Large intestine (tissue), 3 donors: ENCODE data around the gene BICD1. TPM values are rescaled to one million over a fixed set of nuclear protein-coding genes. Genes with fewer than 3 reads are reported as not detected.
"Not testable (repeated sequence)": the region's sequence is repeated elsewhere in the genome, so short reads cannot be mapped to it uniquely, and the experiment has no call there.

Experiments
- DNase-seq, 2 donors: peaks; one replicate each; pipeline versions ENCODE4 v3.0.0 to v3.0.0-alpha.2; 2013
- H3K27ac ChIP-seq: one replicate; pipeline ENCODE4 v1.5.1; 2013; ENCODE audit warnings: low read length
- H3K27me3 ChIP-seq: 2 replicates; pipeline ENCODE4 v1.6.1; 2013; ENCODE audit warnings: low read length; ENCODE audit not compliant: control insufficient read depth, insufficient read depth
- H3K36me3 ChIP-seq: 2 replicates; pipeline ENCODE4 v1.6.1; 2013; ENCODE audit warnings: low read length; ENCODE audit not compliant: control insufficient read depth, insufficient read depth
- H3K4me1 ChIP-seq: one replicate; pipeline ENCODE4 v1.6.1; 2013; ENCODE audit warnings: low read length; ENCODE audit not compliant: control insufficient read depth, insufficient read depth
- H3K4me3 ChIP-seq: one replicate; pipeline ENCODE4 v1.5.1; 2013; ENCODE audit warnings: low read length
- H3K9me3 ChIP-seq: one replicate; pipeline ENCODE4 v1.6.1; 2013; ENCODE audit warnings: mild to moderate bottlenecking, low read depth, low read length, moderate library complexity; ENCODE audit not compliant: control insufficient read depth
- whole genome bisulfite sequencing: methylation state at CpG from one replicate; pipeline ENCODE4 v1.1.5; 2013; ENCODE audit warnings: low lambda C conversion rate; ENCODE audit not compliant: insufficient coverage; 5-methylcytosine and 5-hydroxymethylcytosine counted together
- polyA plus RNA-seq: library from polyadenylated mRNA; unstranded; fragments of 120-200 nt; gene quantifications from one replicate; pipeline ENCODE4 v1.2.1, GENCODE V29; 2013

BICD1 gene
- polyA plus RNA-seq, 1 donor = 15.4 TPM

GRCh38 chr12:32208355-32208754 lies 101.7 kb downstream of the BICD1 start:
- DNase-seq = no peak
- H3K9me3 ChIP-seq = no peaks in the 10 kb centered on the region
- H3K27me3 ChIP-seq = no peaks in the 10 kb centered on the region
- H3K4me1 ChIP-seq = no peaks in the 10 kb centered on the region
- 67% methylated on average over 1 of the region's 2 CpGs for WGBS
- H3K36me3 ChIP-seq = no peaks in the 10 kb centered on the region
- H3K4me3 ChIP-seq = no peak overlapping the region
- no peak overlapping the region for H3K27ac ChIP-seq

- Histone ChIP-seq H3K4me3 (no peak overlapping the region), H3K27ac (no peak overlapping the region), H3K27me3 (no peaks in the 10 kb centered on the region), H3K4me1 (no peaks in the 10 kb centered on the region), H3K36me3 (no peaks in the 10 kb centered on the region), H3K9me3 (no peaks in the 10 kb centered on the region)
- 100% methylated on average over 2 of the region's 2 CpGs for WGBS
- no peak for DNase-seq
Measured at GRCh38 chr12:32211066-32211899, 104.6 kb downstream of the BICD1 start.

- Histone ChIP-seq H3K9me3 (no peaks in the 10 kb centered on the region), H3K4me3 (no peak overlapping the region), H3K36me3 (peaks cover 3% of the 10 kb centered on the region), H3K4me1 (no peaks in the 10 kb centered on the region), H3K27ac (no peak overlapping the region), H3K27me3 (no peaks in the 10 kb centered on the region)
- DNase-seq = no peak
- WGBS = 83% methylated on average over 1 of the region's 2 CpGs
Measured at GRCh38 chr12:32211900-32212156, 105.2 kb downstream of the BICD1 start.

- Histone ChIP-seq H3K4me3 (no peak overlapping the region), H3K27me3 (no peaks in the 10 kb centered on the region), H3K9me3 (no peaks in the 10 kb centered on the region), H3K4me1 (no peaks in the 10 kb centered on the region), H3K27ac (no peak overlapping the region), H3K36me3 (peaks cover 12% of the 10 kb centered on the region)
- DNase-seq = no peak
- 83% methylated on average over 1 of the region's 5 CpGs for WGBS
Measured at GRCh38 chr12:32214723-32215122, 108.1 kb downstream of the BICD1 start.

- Histone ChIP-seq H3K36me3 (peaks cover 12% of the 10 kb centered on the region), H3K9me3 (no peaks in the 10 kb centered on the region), H3K27me3 (no peaks in the 10 kb centered on the region), H3K27ac (no peak overlapping the region), H3K4me1 (no peaks in the 10 kb centered on the region), H3K4me3 (no peak overlapping the region)
- no peak for DNase-seq
- WGBS = 100% methylated on average over 2 of the region's 10 CpGs
Measured at GRCh38 chr12:32217354-32218310, 111.0 kb downstream of the BICD1 start.

- Histone ChIP-seq H3K4me1 (no peaks in the 10 kb centered on the region), H3K36me3 (no peaks in the 10 kb centered on the region), H3K4me3 (no peak overlapping the region), H3K27ac (no peak overlapping the region), H3K9me3 (no peaks in the 10 kb centered on the region), H3K27me3 (no peaks in the 10 kb centered on the region)
- DNase-seq = no peak
- no CpG with 5 or more reads among the region's 1 CpG for WGBS
Measured at GRCh38 chr12:32223941-32224340, 117.3 kb downstream of the BICD1 start.

GRCh38 chr12:32226768-32227167 lies 120.1 kb downstream of the BICD1 start:
- no peak overlapping the region for H3K27ac ChIP-seq
- H3K9me3 ChIP-seq = no peaks in the 10 kb centered on the region
- no CpG with 5 or more reads among the region's 5 CpGs for WGBS

GRCh38 chr12:32229971-32230612 lies 123.4 kb downstream of the BICD1 start:
- WGBS = 100% methylated on average over 2 of the region's 4 CpGs
- Histone ChIP-seq H3K4me1 (no peaks in the 10 kb centered on the region), H3K27ac (no peak overlapping the region), H3K36me3 (no peaks in the 10 kb centered on the region), H3K9me3 (no peaks in the 10 kb centered on the region), H3K27me3 (no peaks in the 10 kb centered on the region), H3K4me3 (no peak overlapping the region)
- no peak for DNase-seq

More at GRCh38 chr12:32226768-32227167, 120.1 kb downstream of the BICD1 start:
- Histone ChIP-seq H3K4me1 (no peaks in the 10 kb centered on the region), H3K27me3 (no peaks in the 10 kb centered on the region), H3K36me3 (no peaks in the 10 kb centered on the region), H3K4me3 (no peak overlapping the region)
- DNase-seq = no peak

GRCh38 chr12:32230613-32230993 lies 124.0 kb downstream of the BICD1 start:
- no peak for DNase-seq
- Histone ChIP-seq H3K9me3 (no peaks in the 10 kb centered on the region), H3K36me3 (no peaks in the 10 kb centered on the region), H3K27me3 (no peaks in the 10 kb centered on the region), H3K4me3 (no peak overlapping the region), H3K4me1 (no peaks in the 10 kb centered on the region), H3K27ac (no peak overlapping the region)
- no CpG with 5 or more reads among the region's 3 CpGs for WGBS

GRCh38 chr12:32231361-32231760 lies 124.7 kb downstream of the BICD1 start:
- H3K4me1 ChIP-seq = not testable (repeated sequence)
- no CpG with 5 or more reads among the region's 2 CpGs for WGBS

More at GRCh38 chr12:32231361-32231760, 124.7 kb downstream of the BICD1 start:
- H3K4me3 ChIP-seq, H3K27me3 ChIP-seq, DNase-seq, H3K27ac ChIP-seq, H3K36me3 ChIP-seq, H3K9me3 ChIP-seq: not testable (repeated sequence)
